Transverse colon (tissue), 4 donors: ENCODE measurements around the gene WNT6. TPM values are rescaled to one million over a fixed set of nuclear protein-coding genes. Genes with fewer than 3 reads are reported as not detected.

Source experiments
- DNase-seq: peaks from one replicate; pipeline ENCODE4 v3.0.0-alpha.2; 2019
- H3K27ac ChIP-seq, 4 donors: fragments of 200-600 bp; sonication (generic); 2 replicates each; pipeline ENCODE4 v1.5.1; 2016 to 2018; ENCODE audit warnings: inconsistent platforms in 4 of 4
- H3K27me3 ChIP-seq: fragments of 200-600 bp; sonication (generic); 2 replicates; pipeline ENCODE4 v1.5.1; 2017; ENCODE audit warnings: inconsistent platforms
- H3K36me3 ChIP-seq, 4 donors: fragments of 200-600 bp; sonication (generic); 2 replicates each; pipeline ENCODE4 v1.5.1; 2017 to 2019; ENCODE audit warnings: inconsistent platforms in 4 of 4
- H3K4me1 ChIP-seq, 4 donors: fragments of 200-600 bp; sonication (generic); 2 replicates each; pipeline ENCODE4 v1.5.1; 2017 to 2020; ENCODE audit warnings: inconsistent platforms in 4 of 4
- H3K4me3 ChIP-seq, 4 donors: fragments of 200-600 bp; sonication (generic); 1 replicate in 1 of 4; 2 replicates in 3 of 4; pipeline versions ENCODE4 v1.5.1 to v1.6.1; 2017 to 2019; ENCODE audit warnings: inconsistent platforms in 4 of 4
- H3K9me3 ChIP-seq, 2 donors: fragments of 200-600 bp; sonication (generic); 2 replicates each; pipeline ENCODE4 v1.5.1; 2017 to 2019; ENCODE audit warnings: inconsistent platforms in 2 of 2
- EP300 ChIP-seq: sonication (generic); formaldehyde crosslinking; IDR thresholded peaks from one replicate; pipeline ENCODE4 v1.6.1; 2017; ENCODE audit warnings: antibody characterized with exemption, low read depth
- POLR2A ChIP-seq: fragments of 450-650 bp; IDR thresholded peaks from one replicate; pipeline ENCODE4 v1.6.1; 2016; ENCODE audit warnings: antibody characterized with exemption, mild to moderate bottlenecking, moderate library complexity
- POLR2AphosphoS5 ChIP-seq, 3 donors: sonication (generic); formaldehyde crosslinking; IDR thresholded peaks; one replicate each; pipeline ENCODE4 v1.6.1; 2016; ENCODE audit warnings: antibody characterized with exemption in 3 of 3
- WGBS, 2 donors: methylation state at CpG; one replicate each; pipeline ENCODE4 v1.1.5; 2018; ENCODE audit warnings: low coverage in 1 of 2; 5-methylcytosine and 5-hydroxymethylcytosine counted together
- in situ Hi-C, 4 donors: fragments of 200-750 bp; cut with MboI; loops; one replicate each; pipeline versions ENCODE4 v1.15.0 to v1.15.1; 2017; ENCODE audit warnings: low sequenced_read_pairs in 3 of 4, low pct_ligation_motif_present in 1 of 4, low pct_unique_long_range_greater_than_20kb in 1 of 4
- intact Hi-C: fragments of 100-400 bp; cut with DNase I; formaldehyde crosslinking; loops from one replicate; pipeline ENCODE4 v1.15.1; 2023; ENCODE audit warnings: low total_unique reads
- total RNA-seq, 4 donors: library from RNA; depleted of rRNA; stranded (reverse); fragments of >200 nt; gene quantifications; one replicate each; pipeline ENCODE4 v1.1.0, GENCODE V29; 2016
- TF ChIP-seq, protein P1 (sequence below), 5 experiments: fragments of 200-600 bp in 3 of 5; fragments of 450-650 bp in 2 of 5; sonication (generic) in 3 of 5; IDR thresholded peaks; 1 replicate in 2 of 5; 2 replicates in 3 of 5; pipeline ENCODE4 v1.5.1; 2016 to 2017; ENCODE audit warnings: antibody characterized with exemption in 5 of 5, inconsistent platforms in 3 of 5, mild to moderate bottlenecking in 2 of 5, moderate library complexity in 1 of 5

WNT6 gene
- total RNA-seq, 4 donors from 2014 or later = 0.82 to 164 (median 1.7) TPM; not detected in 1

DNA sequence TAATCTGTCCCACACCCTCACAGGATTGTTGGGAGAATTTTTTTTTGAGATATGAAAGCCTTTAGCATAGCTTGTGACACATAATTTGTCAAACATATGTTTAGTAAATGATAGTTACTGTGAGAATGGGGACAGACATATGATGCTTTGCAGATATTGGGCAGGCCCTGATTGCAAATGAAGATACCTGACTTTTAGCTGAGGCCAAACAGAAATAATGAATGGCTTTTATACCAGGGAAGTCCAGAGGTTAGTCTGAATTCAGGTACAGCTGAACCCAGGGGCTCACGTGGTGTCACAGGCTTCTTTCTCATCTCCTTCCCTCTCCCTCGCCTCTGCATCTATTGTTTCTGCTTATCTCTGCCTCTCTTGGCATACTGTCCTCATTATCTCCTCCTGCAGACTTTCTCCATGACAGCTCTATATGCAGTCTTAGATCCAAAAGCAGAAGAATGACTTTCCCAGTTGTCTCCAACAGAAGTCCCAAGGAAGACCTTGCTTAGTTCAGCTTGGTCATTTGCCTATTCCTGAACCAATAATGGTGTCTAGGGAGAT lies 16.2 kb downstream of the WNT6 start:
- Histone ChIP-seq H3K27ac (no peak overlapping the region), H3K4me3 (no peak overlapping the region), H3K4me1 (peaks cover 5 to 31% (median 24%) of the 10 kb centered on the region in 4 donors), H3K36me3 (no peaks in the 10 kb centered on the region), H3K9me3 (no peaks in the 10 kb centered on the region), H3K27me3 (peaks cover 100% of the 10 kb centered on the region)
- intact Hi-C loops = no loop called here
- TF ChIP-seq POLR2AphosphoS5 (IDR thresholded peaks at IDR 0.05) (no peak), POLR2A (no peak), EP300 (no peak)
- TF ChIP-seq, protein P1, sequence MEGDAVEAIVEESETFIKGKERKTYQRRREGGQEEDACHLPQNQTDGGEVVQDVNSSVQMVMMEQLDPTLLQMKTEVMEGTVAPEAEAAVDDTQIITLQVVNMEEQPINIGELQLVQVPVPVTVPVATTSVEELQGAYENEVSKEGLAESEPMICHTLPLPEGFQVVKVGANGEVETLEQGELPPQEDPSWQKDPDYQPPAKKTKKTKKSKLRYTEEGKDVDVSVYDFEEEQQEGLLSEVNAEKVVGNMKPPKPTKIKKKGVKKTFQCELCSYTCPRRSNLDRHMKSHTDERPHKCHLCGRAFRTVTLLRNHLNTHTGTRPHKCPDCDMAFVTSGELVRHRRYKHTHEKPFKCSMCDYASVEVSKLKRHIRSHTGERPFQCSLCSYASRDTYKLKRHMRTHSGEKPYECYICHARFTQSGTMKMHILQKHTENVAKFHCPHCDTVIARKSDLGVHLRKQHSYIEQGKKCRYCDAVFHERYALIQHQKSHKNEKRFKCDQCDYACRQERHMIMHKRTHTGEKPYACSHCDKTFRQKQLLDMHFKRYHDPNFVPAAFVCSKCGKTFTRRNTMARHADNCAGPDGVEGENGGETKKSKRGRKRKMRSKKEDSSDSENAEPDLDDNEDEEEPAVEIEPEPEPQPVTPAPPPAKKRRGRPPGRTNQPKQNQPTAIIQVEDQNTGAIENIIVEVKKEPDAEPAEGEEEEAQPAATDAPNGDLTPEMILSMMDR (IDR thresholded peaks at IDR 0.05) = no peak
- WGBS, 2 donors = 28 to 42% methylated on average over 2 of the region's 2 CpGs
- in situ Hi-C loops = no loop called here
- no peak for DNase-seq

DNA sequence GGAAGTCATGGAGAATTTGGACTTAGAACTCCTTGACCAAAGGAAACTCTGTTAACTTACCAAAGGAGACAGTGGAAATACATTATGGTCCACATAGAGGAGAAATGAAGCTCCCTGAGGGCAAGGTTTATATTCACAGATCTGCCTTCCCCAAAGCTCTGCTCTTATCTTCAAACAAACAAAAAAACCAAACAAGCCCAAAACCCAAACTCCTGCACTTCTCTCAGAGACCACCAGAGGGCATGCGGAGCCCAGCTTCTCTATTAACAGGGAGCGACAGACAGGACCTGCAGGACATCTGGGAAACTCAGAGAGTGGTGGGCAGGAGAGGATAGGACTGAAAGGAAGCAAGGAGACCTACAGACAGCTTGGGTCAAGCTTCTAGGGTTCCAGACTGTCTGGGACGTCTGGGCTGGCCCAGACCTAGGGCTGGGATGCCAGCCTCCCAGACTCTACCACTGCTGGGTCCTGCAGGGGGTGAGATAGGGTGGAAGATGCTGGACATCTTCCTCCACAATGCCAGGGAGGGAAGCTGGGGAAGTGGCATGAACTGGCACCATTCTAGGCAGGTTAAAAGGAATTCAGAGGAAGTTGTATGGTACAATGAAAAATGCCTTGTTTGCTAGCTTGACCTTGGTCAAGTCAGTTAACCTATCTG lies 17.1 kb downstream of the WNT6 start:
- H3K27ac ChIP-seq = no peak overlapping the region
- peaks cover 99% of the 10 kb centered on the region for H3K27me3 ChIP-seq
- TF ChIP-seq, protein P1 (IDR thresholded peaks at IDR 0.05) = peak; percentile 93 to 96 (median 95)
- no peak for TF ChIP-seq POLR2A
- WGBS, 2 donors = 3% methylated on average over 3 of the region's 3 CpGs; no CpG with 5 or more reads in 1 of the 2 donors
- in situ Hi-C loops (no loop called here), intact Hi-C loops (no loop called here)
- H3K36me3 ChIP-seq = no peaks in the 10 kb centered on the region
- DNase-seq = peak; percentile 73
- H3K4me3 ChIP-seq = no peak overlapping the region
- no peaks in the 10 kb centered on the region for H3K9me3 ChIP-seq
- peaks cover 5 to 26% (median 19%) of the 10 kb centered on the region in 4 donors for H3K4me1 ChIP-seq

DNA sequence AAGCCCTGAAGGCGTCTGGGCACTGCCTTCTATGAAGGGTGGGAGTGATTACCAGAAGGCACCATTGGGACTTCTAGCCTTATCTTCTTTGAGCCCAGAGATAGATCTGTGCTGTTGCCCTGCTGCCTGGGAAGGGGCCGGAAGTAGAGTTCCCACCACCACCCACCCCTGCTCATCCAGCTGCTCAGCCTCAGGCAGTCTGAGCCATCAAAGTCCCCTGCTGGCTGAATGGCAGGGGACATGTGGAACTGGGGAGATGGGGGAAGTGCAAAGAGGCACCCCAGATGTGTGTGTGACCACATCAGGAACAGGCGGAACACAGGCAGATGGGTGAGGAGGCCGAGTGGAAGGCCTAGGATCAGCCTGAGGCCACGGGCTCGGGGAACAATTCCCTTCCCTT lies 17.7 kb downstream of the WNT6 start:
- in situ Hi-C loops = no loop called here
- DNase-seq = no peak
- 0 to 81% methylated on average over 1 to 6 of the region's 6 CpGs for WGBS, 2 donors
- Histone ChIP-seq H3K9me3 (no peaks in the 10 kb centered on the region), H3K27me3 (peaks cover 99% of the 10 kb centered on the region), H3K4me3 (no peak overlapping the region), H3K27ac (no peak overlapping the region), H3K36me3 (no peaks in the 10 kb centered on the region), H3K4me1 (peaks cover 5 to 24% (median 16%) of the 10 kb centered on the region in 4 donors)
- intact Hi-C loops = no loop called here
- TF ChIP-seq POLR2A = no peak
- TF ChIP-seq, protein P1 (IDR thresholded peaks at IDR 0.05) = no peak

DNA sequence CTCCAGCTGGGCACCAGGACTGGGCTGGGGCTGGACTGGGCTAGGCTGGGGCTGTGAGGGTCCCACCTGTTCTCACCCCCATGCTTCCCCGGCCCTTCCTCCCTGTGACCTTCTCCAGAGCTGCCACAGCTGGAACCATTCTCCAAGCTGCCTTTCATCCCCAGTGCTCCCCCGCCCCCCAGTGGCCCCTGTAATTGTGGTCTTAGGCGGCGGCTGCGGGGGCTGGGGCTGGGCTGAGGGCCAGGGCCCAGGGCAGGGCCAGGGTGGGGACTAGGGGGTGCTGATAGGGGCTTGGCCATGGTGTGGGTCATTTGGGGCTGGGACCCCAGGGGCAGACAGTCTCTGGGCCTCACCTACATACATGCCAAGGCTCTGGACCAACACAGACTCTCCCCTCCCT lies 18.3 kb downstream of the WNT6 start:
- in situ Hi-C loops = no loop called here
- intact Hi-C loops = no loop called here
- H3K27ac ChIP-seq = no peak overlapping the region
- no peak for TF ChIP-seq EP300
- TF ChIP-seq, protein P1 (IDR thresholded peaks at IDR 0.05) = no peak
- TF ChIP-seq POLR2A = no peak
- no peak for TF ChIP-seq POLR2AphosphoS5 (IDR thresholded peaks at IDR 0.05)
- H3K4me1 ChIP-seq = peaks cover 5 to 25% (median 16%) of the 10 kb centered on the region in 4 donors
- no peak overlapping the region for H3K4me3 ChIP-seq
- WGBS, 2 donors = 57% methylated on average over 5 of the region's 5 CpGs; no CpG with 5 or more reads in 1 of the 2 donors
- no peaks in the 10 kb centered on the region for H3K36me3 ChIP-seq
- DNase-seq = no peak
- H3K9me3 ChIP-seq = no peaks in the 10 kb centered on the region
- H3K27me3 ChIP-seq = peaks cover 99% of the 10 kb centered on the region
